MCF 10A (cell line): ENCODE data around the gene RAI1. TPM values are rescaled to one million over a fixed set of nuclear protein-coding genes. Genes with fewer than 3 reads are reported as not detected.

ENCODE experiments used
- BruUV-seq: library from RNA; stranded (reverse); fragments of 400-500 nt; replicated peaks from 2 replicates; lab custom pipeline; 2021; lab: Mats Ljungman, UMichigan
- CTCF ChIA-PET: fragments of 300-600 bp; sonication (Branson Sonifier 250); formaldehyde crosslinking; extraction: SDS; loops from one replicate; lab custom pipeline; 2021; ENCODE audit warnings: antibody characterized with exemption, inconsistent platforms; lab: Yijun Ruan, JAX
- POLR2A ChIA-PET: fragments of 300-600, 350-650 bp; sonication (Branson Sonifier 250); formaldehyde crosslinking; extraction: SDS; loops from one replicate; lab custom pipeline; 2020; ENCODE audit warnings: antibody characterized with exemption, inconsistent platforms; lab: Yijun Ruan, JAX
- DNase-seq: peaks from one replicate; pipeline ENCODE4 v3.0.0-alpha.2; 2018; ENCODE audit not compliant: unreplicated experiment
- H3K27ac Mint-ChIP-seq: one replicate; pipeline ENCODE4 v1.8.0; 2022; ENCODE audit warnings: mild to moderate bottlenecking, low read depth, mixed read lengths; ENCODE audit not compliant: unreplicated experiment
- H3K27me3 Mint-ChIP-seq: one replicate; pipeline ENCODE4 v1.8.0; 2022; ENCODE audit warnings: mixed read lengths; ENCODE audit not compliant: insufficient read depth, unreplicated experiment
- H3K36me3 Mint-ChIP-seq: one replicate; pipeline ENCODE4 v1.8.0; 2022; ENCODE audit warnings: mild to moderate bottlenecking, moderate library complexity, mixed read lengths; ENCODE audit not compliant: insufficient read depth, unreplicated experiment
- H3K4me1 Mint-ChIP-seq: one replicate; pipeline ENCODE4 v1.8.0; 2022; ENCODE audit warnings: mixed read lengths; ENCODE audit not compliant: insufficient read depth, unreplicated experiment
- H3K4me3 Mint-ChIP-seq: one replicate; pipeline ENCODE4 v1.8.0; 2022; ENCODE audit warnings: mild to moderate bottlenecking, moderate library complexity, mixed read lengths; ENCODE audit not compliant: unreplicated experiment
- H3K9me3 Mint-ChIP-seq: one replicate; pipeline ENCODE4 v1.8.0; 2022; ENCODE audit warnings: mixed read lengths; ENCODE audit not compliant: unreplicated experiment
- intact Hi-C: fragments of 100-400 bp; cut with micrococcal nuclease; formaldehyde crosslinking; loops from 2 replicates; pipeline ENCODE4 v1.14.1; 2022
- total RNA-seq: library from RNA; stranded (reverse); gene quantifications from 2 replicates; pipeline ENCODE4 v1.2.3, GENCODE V29; 2022
- TF ChIP-seq, protein P1 (sequence below): fragments of 200-600 bp; IDR thresholded peaks from one replicate; pipeline ENCODE4 v1.8.0; 2022; ENCODE audit warnings: antibody characterized with exemption, mild to moderate bottlenecking; ENCODE audit not compliant: unreplicated experiment

RAI1 gene
- total RNA-seq, 1 experiment from 2014 or later, result 30.4 TPM

DNA sequence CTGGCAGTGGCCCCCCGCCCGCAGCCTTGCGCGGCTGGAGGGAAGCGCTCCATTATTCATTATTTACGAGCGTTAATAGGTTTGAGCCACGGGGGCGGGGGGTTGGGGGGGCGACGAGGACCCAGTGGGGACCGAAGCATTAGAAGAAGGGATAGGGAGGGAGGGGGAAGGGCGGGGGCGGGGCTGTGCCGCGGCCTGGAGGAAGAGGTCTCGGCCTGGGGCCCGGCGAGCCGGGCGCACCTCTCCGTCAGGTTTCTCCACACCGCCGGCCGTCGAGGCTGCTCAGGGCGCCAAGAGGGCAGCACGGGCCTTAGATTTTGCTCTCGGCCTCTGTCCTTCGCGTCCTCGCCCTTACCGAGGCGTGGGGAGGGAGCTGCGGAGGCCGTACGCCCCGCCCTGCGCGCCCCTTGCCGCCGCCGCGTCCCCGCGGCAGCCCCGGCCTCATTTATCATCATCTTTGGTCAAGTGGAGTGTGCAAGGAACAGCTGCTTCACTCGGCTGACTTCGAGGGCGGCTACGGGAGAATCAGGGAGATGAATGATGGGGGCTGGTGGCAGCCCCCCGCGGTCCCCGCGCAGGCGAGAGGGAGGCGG, 101.4 kb downstream of the RAI1 start:
- Mint-ChIP-seq H3K9me3 (no peaks in the 10 kb centered on the region), H3K4me3 (peak overlapping the region; percentile 66), H3K27ac (no peak overlapping the region), H3K27me3 (no peaks in the 10 kb centered on the region), H3K36me3 (peaks cover 6% of the 10 kb centered on the region), H3K4me1 (peaks cover 18% of the 10 kb centered on the region)
- peak; percentile 11 for DNase-seq
- CTCF ChIA-PET, result no interaction called here
- BruUV-seq, result no TSS peak
- POLR2A ChIA-PET, result no interaction called here
- TF ChIP-seq, protein P1, sequence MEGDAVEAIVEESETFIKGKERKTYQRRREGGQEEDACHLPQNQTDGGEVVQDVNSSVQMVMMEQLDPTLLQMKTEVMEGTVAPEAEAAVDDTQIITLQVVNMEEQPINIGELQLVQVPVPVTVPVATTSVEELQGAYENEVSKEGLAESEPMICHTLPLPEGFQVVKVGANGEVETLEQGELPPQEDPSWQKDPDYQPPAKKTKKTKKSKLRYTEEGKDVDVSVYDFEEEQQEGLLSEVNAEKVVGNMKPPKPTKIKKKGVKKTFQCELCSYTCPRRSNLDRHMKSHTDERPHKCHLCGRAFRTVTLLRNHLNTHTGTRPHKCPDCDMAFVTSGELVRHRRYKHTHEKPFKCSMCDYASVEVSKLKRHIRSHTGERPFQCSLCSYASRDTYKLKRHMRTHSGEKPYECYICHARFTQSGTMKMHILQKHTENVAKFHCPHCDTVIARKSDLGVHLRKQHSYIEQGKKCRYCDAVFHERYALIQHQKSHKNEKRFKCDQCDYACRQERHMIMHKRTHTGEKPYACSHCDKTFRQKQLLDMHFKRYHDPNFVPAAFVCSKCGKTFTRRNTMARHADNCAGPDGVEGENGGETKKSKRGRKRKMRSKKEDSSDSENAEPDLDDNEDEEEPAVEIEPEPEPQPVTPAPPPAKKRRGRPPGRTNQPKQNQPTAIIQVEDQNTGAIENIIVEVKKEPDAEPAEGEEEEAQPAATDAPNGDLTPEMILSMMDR, result no peak
- intact Hi-C loops, result no loop called here

DNA sequence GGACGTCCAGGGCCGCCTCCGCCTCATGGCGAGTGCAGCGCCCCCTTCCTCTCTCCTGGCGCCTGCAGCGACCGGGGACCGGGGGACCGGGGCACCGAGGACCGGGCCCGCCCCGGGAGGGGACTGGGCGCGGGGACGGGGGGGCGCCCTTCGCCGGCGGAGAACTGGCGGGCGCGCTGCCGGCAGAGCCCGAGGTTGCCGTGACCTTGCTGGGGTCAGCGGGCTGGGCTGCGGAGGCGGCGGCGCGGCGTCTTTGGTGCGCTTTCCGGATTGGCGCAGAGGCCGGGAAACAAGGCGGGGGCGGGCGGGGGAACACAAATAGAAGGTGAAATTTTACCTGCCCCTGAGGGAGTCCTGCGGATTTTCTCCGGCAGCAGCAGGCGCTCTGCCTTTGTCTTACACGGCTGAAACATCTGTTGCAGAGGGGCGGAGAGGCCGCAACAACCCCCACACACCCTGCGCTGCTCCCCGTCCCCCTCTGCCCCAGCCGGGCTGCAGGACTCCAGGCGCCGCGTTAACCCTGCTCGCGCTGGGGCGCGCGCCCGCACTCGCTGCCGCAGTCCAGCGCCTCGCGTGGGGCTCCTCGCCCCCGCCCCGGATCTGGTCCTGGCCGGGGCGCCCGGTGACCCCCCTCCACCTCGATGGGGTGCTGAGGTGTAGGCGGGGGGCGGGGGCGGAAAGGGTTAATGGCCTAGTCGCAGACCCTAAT, 102.0 kb downstream of the RAI1 start:
- no peaks in the 10 kb centered on the region for H3K9me3 Mint-ChIP-seq
- TF ChIP-seq, protein P1, result peak; percentile 12
- H3K36me3 Mint-ChIP-seq, result peaks cover 6% of the 10 kb centered on the region
- CTCF ChIA-PET, result no interaction called here
- peaks cover 18% of the 10 kb centered on the region for H3K4me1 Mint-ChIP-seq
- H3K27ac Mint-ChIP-seq, result no peak overlapping the region
- BruUV-seq, result no TSS peak
- intact Hi-C loops, result no loop called here
- POLR2A ChIA-PET, result interaction anchor here (0.6 kb wide), 1 partner anchor 29 kb away, joined by 3 read pairs; no protein-coding TSS in a partner anchor
- peak overlapping the region; percentile 66 for H3K4me3 Mint-ChIP-seq
- H3K27me3 Mint-ChIP-seq, result no peaks in the 10 kb centered on the region
- DNase-seq, result peak; percentile 58

DNA sequence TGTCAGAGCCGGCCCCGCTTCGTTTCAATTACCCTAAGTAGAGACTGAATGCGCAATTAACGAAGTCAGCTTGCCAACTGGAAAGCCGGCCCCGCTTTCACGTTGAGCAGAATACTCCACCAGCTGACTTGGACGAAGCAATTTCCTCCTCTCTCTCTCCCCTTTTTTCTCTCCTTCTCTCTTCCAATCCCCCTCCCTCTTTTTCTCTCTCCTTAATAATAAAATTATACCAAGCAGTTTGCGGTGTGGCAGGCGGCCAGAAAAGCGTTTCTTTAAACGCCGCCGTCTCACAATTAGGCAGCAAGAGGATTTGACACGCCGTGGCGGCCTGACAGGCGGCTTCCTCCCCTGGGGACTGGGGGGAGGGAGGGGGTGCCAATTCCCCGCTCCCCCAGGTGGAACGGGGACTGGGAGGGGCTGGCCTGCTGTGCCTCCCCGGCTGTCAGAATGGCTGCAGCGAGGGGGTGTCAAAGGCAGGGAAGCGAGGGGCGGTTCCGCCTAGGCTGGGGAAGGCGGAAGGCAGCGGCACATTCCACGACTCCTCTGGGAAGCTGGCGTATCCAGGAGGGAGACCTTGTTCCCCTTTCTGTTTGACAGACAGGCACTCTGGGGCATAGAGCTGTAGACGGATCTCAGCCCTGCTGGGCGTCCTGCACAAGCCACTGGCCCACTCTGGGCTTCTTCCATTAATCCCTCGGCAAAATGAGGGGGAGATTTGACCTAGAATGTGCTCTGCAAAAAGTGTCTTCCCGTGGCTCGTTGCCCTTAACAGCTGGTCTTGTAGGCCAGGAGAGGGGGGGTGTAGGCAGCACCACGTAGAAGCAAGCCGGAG, 102.8 kb downstream of the RAI1 start:
- intact Hi-C loops, result no loop called here
- CTCF ChIA-PET, result no interaction called here
- POLR2A ChIA-PET, result interaction anchor here (0.6 kb wide), 1 partner anchor 28 kb away, joined by 3 read pairs; no protein-coding TSS in a partner anchor

More for the DNA sequence above, 102.8 kb downstream of the RAI1 start:
- Mint-ChIP-seq H3K27me3 (no peaks in the 10 kb centered on the region), H3K27ac (no peak overlapping the region), H3K4me1 (peaks cover 18% of the 10 kb centered on the region), H3K4me3 (peak overlapping the region; percentile 66), H3K36me3 (peaks cover 11% of the 10 kb centered on the region), H3K9me3 (no peaks in the 10 kb centered on the region)
- BruUV-seq, result no TSS peak
- no peak for DNase-seq
- TF ChIP-seq, protein P1, result no peak
